MV-4-11 (cell line): ENCODE results near the gene ICAM2.
"Not testable (repeated sequence)": the region's sequence is repeated elsewhere in the genome, so short reads cannot be mapped to it uniquely, and the experiment has no call there.

ENCODE experiments used
- DNase-seq: peaks from one replicate; lab custom pipeline; 2025; lab: John Stamatoyannopoulos, UW

The ICAM2 gene

DNA sequence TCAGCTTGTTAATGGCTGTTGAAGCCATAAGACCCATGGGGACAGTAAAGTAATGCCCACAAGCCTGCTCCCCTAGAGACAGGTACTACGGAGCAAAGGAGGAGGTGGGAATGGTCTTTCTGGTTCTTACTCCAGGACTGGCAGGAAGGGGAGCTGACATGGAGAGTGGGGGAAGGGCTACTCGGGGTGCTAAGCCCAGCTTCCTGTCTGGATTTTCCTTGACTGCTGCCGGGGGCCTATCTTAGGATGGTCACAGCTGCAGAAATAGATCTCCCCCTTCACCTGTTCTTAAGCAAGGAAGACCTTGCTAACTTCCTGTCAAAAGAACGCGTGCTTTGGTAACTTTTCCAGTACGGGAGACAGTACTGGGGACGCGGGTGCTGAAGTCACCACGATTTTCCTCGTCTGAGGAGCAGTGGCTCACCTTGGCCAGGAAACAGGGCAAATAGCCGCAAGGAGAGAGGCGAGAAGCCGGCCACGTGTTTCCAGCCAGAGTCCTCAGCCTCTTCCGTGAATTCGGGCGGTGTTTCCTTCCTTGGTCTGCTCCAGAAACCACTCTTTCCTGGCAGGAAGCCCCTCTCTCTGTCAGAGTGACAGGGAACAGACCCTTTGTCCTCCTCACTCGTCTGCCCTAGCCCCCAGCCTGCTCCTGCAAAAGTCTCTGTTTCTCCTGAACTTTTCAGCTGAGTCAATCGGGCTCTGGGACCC, 22.9 kb downstream of the ICAM2 start:
- DNase-seq, result no peak

DNA sequence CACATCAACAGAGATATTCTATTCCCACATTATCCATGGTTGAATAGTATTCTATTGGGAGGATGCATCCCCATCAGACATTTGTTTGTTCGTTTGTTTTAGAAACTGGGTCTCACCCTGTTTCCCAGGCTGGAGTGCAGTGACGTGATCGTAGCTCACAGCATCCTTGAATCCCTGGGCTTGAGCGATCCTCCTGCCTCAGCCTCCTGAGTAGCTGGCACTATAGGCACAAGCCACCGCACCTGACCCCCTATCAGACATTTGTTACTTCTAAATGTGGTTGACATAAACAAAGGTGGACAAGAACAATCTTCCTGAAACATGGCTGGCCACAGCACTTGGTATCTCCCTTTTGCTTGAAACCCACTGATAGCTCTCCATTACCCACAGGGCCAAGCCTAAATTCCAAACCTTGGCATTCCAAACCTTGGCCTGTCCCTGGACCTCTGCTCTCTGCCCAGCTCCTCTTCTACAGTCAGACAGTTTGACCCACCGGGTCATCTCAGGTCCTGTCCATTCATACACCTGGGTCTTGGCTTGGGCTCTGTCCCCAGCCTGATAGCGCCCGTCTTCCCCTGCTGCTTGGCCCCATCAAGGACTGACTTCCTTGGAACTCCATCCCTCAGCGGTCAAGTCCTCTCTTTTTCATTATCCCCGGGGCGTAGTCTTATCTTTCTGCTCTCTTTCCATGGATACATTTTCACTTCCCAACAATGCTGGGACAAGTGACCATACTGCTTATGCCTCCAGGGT, 23.8 kb downstream of the ICAM2 start:
- no peak for DNase-seq

GRCh38 chr17:63995626-63996025, 24.8 kb downstream of the ICAM2 start:
- DNase-seq, result no peak

DNA sequence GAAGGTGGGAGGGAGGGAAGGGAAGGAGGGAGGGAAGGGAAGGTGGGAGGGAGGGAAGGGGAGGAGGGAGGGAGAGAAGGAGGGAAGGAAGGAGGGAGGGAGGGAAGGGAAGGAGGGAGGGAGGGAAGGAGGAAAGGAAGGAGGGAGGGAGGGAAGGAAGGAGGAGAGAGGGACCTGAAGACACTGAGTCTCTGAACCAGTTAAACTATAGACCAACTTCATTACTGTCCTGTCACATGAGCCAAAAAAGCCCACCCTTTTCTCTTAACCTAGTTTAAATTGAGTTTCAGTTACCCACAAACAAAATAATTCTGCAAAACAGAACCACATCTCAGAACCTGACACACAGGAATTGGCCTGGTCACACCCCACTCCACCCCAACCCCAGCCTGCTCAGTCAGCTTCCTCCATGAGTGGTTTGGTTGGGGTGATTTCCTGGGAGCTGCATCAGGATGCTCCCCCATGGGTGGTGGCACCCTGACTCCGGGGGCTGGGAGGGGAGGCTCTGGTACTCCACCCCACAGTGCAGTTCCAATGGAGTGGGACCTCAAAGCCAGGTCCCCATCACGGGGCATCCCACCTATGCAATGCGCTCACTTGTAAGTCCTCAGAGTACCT, 27.0 kb downstream of the ICAM2 start:
- DNase-seq, result no peak

- DNase-seq, result no peak
These were observed 28.8 kb downstream of the ICAM2 start for GRCh38 chr17:63991611-63992010.

DNA sequence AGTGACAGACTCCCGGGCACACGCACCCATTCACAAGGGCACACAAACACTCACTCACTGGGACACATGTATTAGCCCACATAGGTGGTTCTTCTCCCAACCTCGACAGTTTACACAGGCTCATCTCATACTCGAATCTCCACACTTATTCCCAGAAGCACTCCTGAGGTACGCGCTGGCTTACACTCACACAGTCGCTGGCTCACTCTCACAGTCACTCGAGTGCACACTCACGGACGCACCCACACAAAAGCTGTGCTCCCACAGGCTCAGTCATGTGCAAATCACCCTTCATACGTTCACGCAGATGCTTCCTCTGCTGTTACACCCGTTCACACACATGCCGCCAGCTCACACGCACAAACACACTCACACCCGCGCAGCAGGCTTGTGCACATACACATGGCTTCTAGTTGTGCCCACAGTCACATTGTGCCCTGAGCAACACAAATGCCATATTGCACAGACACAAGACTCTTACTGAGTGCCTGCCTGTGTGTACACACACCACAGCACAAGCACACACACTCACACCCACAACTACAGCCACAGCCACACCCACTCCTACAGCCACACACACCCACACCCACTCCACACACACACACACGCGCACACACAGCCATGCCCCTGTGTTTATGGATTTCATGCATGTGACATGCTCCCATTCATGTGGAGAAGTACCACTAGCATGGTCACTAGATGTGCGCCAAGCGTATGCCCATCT, 30.6 kb downstream of the ICAM2 start:
- no peak for DNase-seq

DNA sequence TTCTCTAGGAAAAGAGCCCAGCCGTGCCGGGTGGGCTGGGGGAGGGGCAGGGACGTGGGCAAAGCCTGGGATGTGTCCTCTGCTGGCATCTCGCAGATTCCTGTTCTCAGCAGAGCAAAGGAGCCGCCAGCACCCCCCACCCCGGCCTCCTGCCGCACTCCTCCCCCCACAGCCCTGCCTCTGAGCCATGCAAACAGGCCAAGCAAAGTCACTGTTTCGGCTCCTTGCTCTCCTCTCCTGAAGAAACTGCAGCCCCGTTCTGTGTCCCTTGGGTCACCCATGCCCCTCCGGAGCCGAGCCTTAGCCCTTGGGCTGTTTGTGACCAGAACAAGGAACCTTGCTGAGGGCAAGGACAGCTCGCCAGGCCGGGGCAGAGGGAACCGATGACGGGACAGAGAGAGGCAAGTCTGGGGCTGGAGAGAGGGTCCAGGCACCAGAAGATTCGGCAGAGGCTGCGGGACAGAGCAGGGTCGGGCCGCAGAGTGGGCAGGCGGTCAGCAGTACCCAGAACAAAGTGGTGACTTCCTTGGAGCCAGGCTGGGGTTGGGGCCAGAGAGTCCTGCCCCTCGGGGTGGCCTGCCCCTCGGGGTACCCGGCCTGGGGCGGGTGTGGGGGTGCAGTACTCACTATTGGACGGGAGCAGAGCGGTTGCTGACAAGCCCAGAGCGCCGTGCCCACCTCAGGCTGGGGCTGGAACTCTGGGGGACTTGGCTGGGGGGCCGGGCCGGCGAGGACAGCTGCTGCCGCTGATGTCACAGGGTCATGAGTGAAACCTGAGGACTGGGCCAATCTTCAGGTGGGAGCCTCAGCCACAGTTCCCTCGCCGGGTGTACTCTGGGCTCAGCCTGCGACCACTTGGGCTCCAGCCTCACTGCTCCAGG, 31.5 kb downstream of the ICAM2 start:
- DNase-seq, result no peak

GRCh38 chr17:63988127-63988478, 32.3 kb downstream of the ICAM2 start:
- DNase-seq, result no peak

GRCh38 chr17:63987221-63988126, 33.0 kb downstream of the ICAM2 start:
- no peak for DNase-seq

DNA sequence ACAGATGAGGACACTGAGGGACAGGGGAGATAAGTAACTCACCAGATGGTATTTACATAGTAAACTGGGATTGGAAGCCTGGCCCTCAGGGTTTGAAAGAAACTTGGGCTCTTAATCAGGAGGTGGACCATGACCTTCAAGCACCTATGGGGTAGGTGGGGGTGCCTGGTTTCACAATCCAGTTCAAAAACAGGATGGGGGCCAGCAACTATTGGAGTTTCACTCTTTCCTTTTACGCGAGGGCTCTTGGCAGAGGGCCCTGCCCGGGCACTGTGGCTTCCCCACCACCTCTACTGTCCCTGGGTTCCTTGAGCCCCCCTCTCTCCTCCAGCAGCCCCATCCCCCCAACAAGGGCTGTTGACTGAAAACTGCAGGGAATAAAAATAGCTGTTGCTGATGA, 33.6 kb downstream of the ICAM2 start:
- no peak for DNase-seq

DNA sequence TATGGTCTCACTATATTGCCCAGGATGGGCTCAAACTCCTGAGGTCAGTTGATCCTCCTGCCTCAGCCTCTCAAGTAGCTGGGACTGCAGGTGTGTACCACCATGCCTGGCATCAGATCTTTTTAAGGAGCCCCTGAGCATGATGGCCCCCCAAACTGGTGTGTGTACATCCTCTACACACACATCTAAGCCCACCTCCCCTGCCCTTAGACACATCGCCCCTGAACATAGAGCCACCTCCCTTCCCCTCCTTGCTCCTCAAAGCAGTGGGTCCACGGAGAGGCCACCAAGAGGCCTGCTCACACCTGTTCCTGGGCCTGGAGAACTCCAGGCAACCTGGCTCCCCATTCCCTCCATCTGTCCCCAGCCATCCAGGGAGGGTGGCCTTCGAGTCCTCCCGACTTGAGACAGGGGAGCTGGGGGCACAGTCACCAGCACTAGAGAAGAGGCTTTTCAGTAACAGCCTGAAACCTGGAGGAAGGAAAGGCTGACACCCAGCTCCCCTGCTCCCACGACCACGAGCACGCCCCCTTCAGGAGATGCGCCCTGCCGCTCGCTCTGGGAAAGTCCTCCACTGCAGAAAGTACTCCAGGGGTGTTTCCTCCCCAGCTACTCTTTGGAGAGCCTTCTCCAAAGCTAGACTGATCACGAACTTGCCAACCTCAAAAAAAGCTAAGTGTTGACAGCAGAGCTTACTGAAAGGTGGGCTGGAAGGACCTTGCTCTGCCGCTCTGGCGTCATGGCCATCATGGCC, 34.9 kb downstream of the ICAM2 start:
- no peak for DNase-seq

GRCh38 chr17:63984651-63985386, 35.6 kb downstream of the ICAM2 start:
- DNase-seq, result peak; percentile 73

GRCh38 chr17:63984236-63984635, 36.2 kb downstream of the ICAM2 start:
- peak; percentile 44 for DNase-seq

GRCh38 chr17:63983320-63983719, 37.1 kb downstream of the ICAM2 start:
- no peak for DNase-seq

DNA sequence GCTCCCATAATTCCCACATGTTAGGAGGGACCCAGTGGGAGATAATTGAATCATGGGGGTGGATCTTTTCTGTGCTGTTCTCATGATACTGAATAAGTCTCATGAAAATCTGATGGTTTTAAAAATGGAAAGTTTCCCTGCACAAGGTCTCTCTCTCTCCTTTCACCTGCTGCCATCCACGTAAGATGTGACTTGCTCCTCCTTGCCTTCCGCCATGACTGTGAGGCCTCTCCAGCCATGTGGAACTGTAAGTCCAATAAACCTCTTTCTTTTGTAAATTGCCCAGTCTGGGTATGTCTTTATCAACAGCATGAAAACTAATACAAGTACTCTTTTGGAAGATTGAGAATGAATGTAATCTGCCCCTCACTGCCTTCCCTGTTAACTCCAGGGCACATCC, 37.8 kb downstream of the ICAM2 start:
- DNase-seq, result not testable (repeated sequence)

DNA sequence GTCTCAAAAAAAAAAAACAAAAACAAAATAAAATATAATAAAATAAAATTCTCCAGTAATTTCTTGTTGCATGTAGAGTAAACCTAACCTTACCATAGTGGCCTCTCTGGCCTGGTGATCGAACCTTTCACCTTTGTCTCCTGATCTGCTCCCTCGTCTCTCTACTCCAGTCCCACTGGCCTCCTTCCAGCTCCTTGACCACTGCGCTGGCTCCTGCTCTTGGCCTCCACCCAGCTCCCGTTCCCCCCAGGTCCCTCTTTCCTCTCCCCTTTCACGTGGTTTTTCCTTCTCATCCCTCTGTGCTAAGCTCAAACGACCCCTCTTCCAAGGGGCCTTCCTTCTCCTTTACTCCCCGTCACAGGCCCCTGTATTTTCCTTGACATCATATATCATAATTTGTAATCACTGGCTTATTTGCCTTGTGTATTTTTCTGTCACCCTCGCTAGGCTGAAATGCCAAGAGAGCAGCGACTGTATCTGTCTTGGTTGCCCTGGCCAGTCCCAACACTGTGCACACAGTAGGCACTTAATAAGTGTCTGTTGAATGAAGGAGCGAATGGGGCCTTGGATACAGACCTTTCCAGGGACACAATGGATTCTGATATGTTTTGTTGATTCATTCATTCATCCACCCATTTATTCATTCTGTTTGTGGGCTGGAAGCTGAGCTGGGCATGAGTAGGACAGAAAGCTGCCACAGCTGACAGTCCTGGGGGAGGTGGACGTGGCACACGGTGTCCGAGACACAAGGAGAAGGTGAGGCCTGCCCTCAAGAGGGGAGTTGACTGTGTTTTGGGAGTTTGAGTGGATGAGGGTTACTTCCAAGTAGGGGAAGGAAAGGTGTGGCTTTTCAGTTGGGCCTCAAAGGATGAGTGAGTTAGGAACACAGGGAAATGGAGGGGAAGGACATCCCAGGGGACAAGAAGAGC, 41.9 kb downstream of the ICAM2 start:
- DNase-seq, result no peak

DNA sequence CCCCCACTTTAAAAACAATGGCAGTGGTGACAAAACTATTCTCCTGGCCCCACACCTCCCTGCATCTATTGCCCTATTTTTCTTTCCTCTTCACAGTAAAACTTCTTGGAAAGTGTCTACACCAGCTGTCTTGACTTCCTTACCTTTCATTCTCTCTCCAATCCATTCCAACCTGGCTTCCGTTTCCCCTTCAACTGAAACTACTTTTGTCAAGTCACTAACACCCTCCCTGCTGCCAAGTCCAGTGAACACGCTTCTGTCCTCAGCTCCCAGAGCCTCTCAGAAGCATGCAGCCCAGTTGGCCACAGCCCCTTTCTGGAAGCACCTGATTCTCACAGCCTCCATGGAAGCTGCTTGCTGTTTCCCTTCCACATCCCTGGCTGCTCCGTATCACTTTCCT, 43.7 kb downstream of the ICAM2 start:
- DNase-seq, result no peak

GRCh38 chr17:63975541-63976092, 44.8 kb downstream of the ICAM2 start:
- DNase-seq, result no peak
